CD14-positive monocyte (primary cell): Measurements from ENCODE around the gene SELENOO. TPM values are rescaled to one million over a fixed set of nuclear protein-coding genes. Genes with fewer than 3 reads are reported as not detected.
A peak's percentile ranks its signal among the peaks of the same experiment; 100 is the strongest.

Source experiments
- DNase-seq, 3 donors: peaks; one replicate each; pipeline ENCODE4 v3.0.0-alpha.2; 2011 to 2022
- H2AFZ ChIP-seq: 2 replicates; pipeline ENCODE4 v1.6.0; 2012; ENCODE audit warnings: mild to moderate bottlenecking, low read depth, low read length, inconsistent platforms; ENCODE audit not compliant: insufficient read depth, poor library complexity, severe bottlenecking
- H3K27ac ChIP-seq, 2 donors: 1 replicate in 1 of 2; 2 replicates in 1 of 2; pipeline ENCODE4 v1.5.1; 2012 to 2013; ENCODE audit warnings: low read length in 2 of 2, control low read depth in 1 of 2, inconsistent platforms in 1 of 2, low read depth in 1 of 2, mild to moderate bottlenecking in 1 of 2
- H3K27me3 ChIP-seq, 2 donors: one replicate each; pipeline versions ENCODE4 v1.6.0 to v1.6.1; 2011 to 2013; ENCODE audit warnings: low read length in 2 of 2; ENCODE audit not compliant: control insufficient read depth in 2 of 2, insufficient read depth in 2 of 2
- H3K36me3 ChIP-seq, 2 donors: replicated peaks in 1 of 2; 1 replicate in 1 of 2; 2 replicates in 1 of 2; pipeline versions ENCODE4 v1.5.1 to v1.6.1; 2012 to 2013; ENCODE audit warnings: low read length in 2 of 2, control low read depth in 1 of 2, inconsistent platforms in 1 of 2, mild to moderate bottlenecking in 1 of 2; ENCODE audit not compliant: insufficient read depth in 2 of 2, control insufficient read depth in 1 of 2
- H3K4me1 ChIP-seq, 2 donors: 1 replicate in 1 of 2; 2 replicates in 1 of 2; pipeline versions ENCODE4 v1.5.1 to v1.6.1; 2012 to 2013; ENCODE audit warnings: low read length in 2 of 2, control low read depth in 1 of 2, inconsistent platforms in 1 of 2, mild to moderate bottlenecking in 1 of 2, moderate library complexity in 1 of 2; ENCODE audit not compliant: insufficient read depth in 2 of 2, control insufficient read depth in 1 of 2
- H3K4me2 ChIP-seq: replicated peaks from 2 replicates; pipeline ENCODE3; 2012; ENCODE audit warnings: low read length, moderate library complexity, mild to moderate bottlenecking; ENCODE audit not compliant: poor library complexity, severe bottlenecking; ENCODE audit errors: extremely low read depth
- H3K4me3 ChIP-seq, 3 experiments: fragments of 200-600 bp in 1 of 3; sonication (generic) in 1 of 3; replicated peaks in 1 of 3; 1 replicate in 2 of 3; 2 replicates in 1 of 3; pipeline ENCODE4 v1.5.1; 2011 to 2013; ENCODE audit warnings: low read length in 3 of 3, mild to moderate bottlenecking in 3 of 3, control low read depth in 2 of 3, low read depth in 2 of 3, inconsistent platforms in 1 of 3, moderate library complexity in 1 of 3
- H3K79me2 ChIP-seq: 2 replicates; pipeline ENCODE4 v1.6.0; 2012; ENCODE audit warnings: mild to moderate bottlenecking, control low read depth, inconsistent platforms, low read length, moderate library complexity; ENCODE audit not compliant: insufficient read depth
- H3K9ac ChIP-seq: 2 replicates; pipeline ENCODE4 v1.6.0; 2017; ENCODE audit warnings: low read length, mild to moderate bottlenecking; ENCODE audit not compliant: insufficient read depth, poor library complexity, severe bottlenecking
- H3K9me3 ChIP-seq, 2 donors: replicated peaks in 1 of 2; 1 replicate in 1 of 2; 2 replicates in 1 of 2; pipeline versions ENCODE4 v1.5.1 to v1.6.1; 2012 to 2013; ENCODE audit warnings: low read length in 2 of 2, control low read depth in 1 of 2; ENCODE audit not compliant: control insufficient read depth in 1 of 2, insufficient read depth in 1 of 2
- H4K20me1 ChIP-seq: 2 replicates; pipeline ENCODE4 v1.6.0; 2012; ENCODE audit warnings: mild to moderate bottlenecking, low read length, control low read depth, moderate library complexity; ENCODE audit not compliant: insufficient read depth
- H3K27ac Mint-ChIP-seq, 7 donors: one replicate each; pipeline ENCODE4 v1.8.0; 2020; ENCODE audit warnings: mild to moderate bottlenecking in 7 of 7, mixed read lengths in 7 of 7, moderate library complexity in 6 of 7, inconsistent platforms in 2 of 7
- H3K27me3 Mint-ChIP-seq, 3 donors: one replicate each; pipeline ENCODE4 v1.8.0; 2021 to 2022; ENCODE audit warnings: low read depth in 3 of 3, mild to moderate bottlenecking in 3 of 3, mixed read lengths in 3 of 3, moderate library complexity in 3 of 3, inconsistent platforms in 1 of 3
- H3K36me3 Mint-ChIP-seq, 2 donors: one replicate each; pipeline ENCODE4 v1.8.0; 2020; ENCODE audit warnings: mixed read lengths in 2 of 2, inconsistent platforms in 1 of 2, mild to moderate bottlenecking in 1 of 2
- H3K4me1 Mint-ChIP-seq: one replicate; pipeline ENCODE4 v1.8.0; 2020; ENCODE audit warnings: mild to moderate bottlenecking, mixed read lengths
- H3K4me3 Mint-ChIP-seq, 2 donors: one replicate each; pipeline ENCODE4 v1.8.0; 2020; ENCODE audit warnings: mild to moderate bottlenecking in 2 of 2, mixed read lengths in 2 of 2, moderate library complexity in 1 of 2
- H3K9me3 Mint-ChIP-seq, 7 donors: one replicate each; pipeline ENCODE4 v1.8.0; 2020 to 2022; ENCODE audit warnings: mixed read lengths in 7 of 7, mild to moderate bottlenecking in 6 of 7, moderate library complexity in 6 of 7, inconsistent platforms in 2 of 7
- CTCF ChIP-seq: fragments of 200-600 bp; IDR thresholded peaks from one replicate; pipeline ENCODE4 v1.8.0; 2022; ENCODE audit warnings: antibody characterized with exemption, mild to moderate bottlenecking
- WGBS: methylation state at CpG from one replicate; pipeline ENCODE4 v1.1.5; 2013; ENCODE audit warnings: missing lambda C conversion rate; ENCODE audit not compliant: insufficient coverage; 5-methylcytosine and 5-hydroxymethylcytosine counted together
- intact Hi-C, 2 donors: fragments of 100-400 bp; cut with micrococcal nuclease; formaldehyde crosslinking; loops; one replicate each; pipeline versions ENCODE4 v1.15.0 to v1.15.1; 2023
- polyA plus RNA-seq, 3 donors: library from polyadenylated mRNA; depleted of rRNA in 1 of 3; unstranded in 2 of 3; stranded (reverse) in 1 of 3; fragments of 300-500 nt in 2 of 3; fragments of >200 nt in 1 of 3; fragmentation: Illumina TruSeq in 2 of 3; gene quantifications; 1 replicate in 2 of 3; 2 replicates in 1 of 3; pipeline ENCODE4 v1.2.3, GENCODE V29; 2012 to 2021

SELENOO gene
- polyA plus RNA-seq, 3 donors, result 2.7 to 76.9 (median 8.7) TPM

GRCh38 chr22:50171319-50171964, 29.4 kb upstream of the SELENOO start:
- WGBS, result 96% methylated on average over 11 of the region's 15 CpGs
- H3K79me2 ChIP-seq, result no peaks in the 10 kb centered on the region
- peaks cover 8 to 33% of the 10 kb centered on the region in 2 donors for H3K27me3 ChIP-seq
- intact Hi-C loops, result loop anchor here in 1 of 2 donors (5.0 kb wide), 1 partner anchor 36 kb away; no protein-coding TSS in a partner anchor
- TF ChIP-seq CTCF, result no peak
- no peaks in the 10 kb centered on the region for H3K9me3 ChIP-seq
- Mint-ChIP-seq H3K9me3 (peaks cover under 1 to 18% (median 4%) of the 10 kb centered on the region in 7 donors), H3K36me3 (peaks cover 4 to 6% of the 10 kb centered on the region in 2 donors), H3K27ac (peak overlapping the region in 1 of 7 donors; percentile 3), H3K4me1 (peaks cover 28% of the 10 kb centered on the region), H3K4me3 (peak overlapping the region; percentile 78 to 87), H3K27me3 (peaks cover 36 to 73% (median 38%) of the 10 kb centered on the region in 3 donors)
- H3K4me1 ChIP-seq, result peaks cover 13 to 33% of the 10 kb centered on the region in 2 donors
- peak overlapping the region in 1 of 3 experiments; percentile 62 for H3K4me3 ChIP-seq
- no peak overlapping the region for H2AFZ ChIP-seq
- no peaks in the 10 kb centered on the region for H4K20me1 ChIP-seq
- no peaks in the 10 kb centered on the region for H3K36me3 ChIP-seq
- peak overlapping the region; percentile 68 for H3K4me2 ChIP-seq
- no peak for DNase-seq
- H3K27ac ChIP-seq, result no peak overlapping the region
- no peak overlapping the region for H3K9ac ChIP-seq

GRCh38 chr22:50171965-50172421, 28.8 kb upstream of the SELENOO start:
- Histone ChIP-seq H3K79me2 (no peaks in the 10 kb centered on the region), H3K9ac (no peak overlapping the region), H3K4me2 (peak overlapping the region; percentile 68), H2AFZ (no peak overlapping the region), H3K4me1 (peaks cover 13 to 33% of the 10 kb centered on the region in 2 donors), H3K36me3 (no peaks in the 10 kb centered on the region), H3K27me3 (peaks cover 8 to 33% of the 10 kb centered on the region in 2 donors), H4K20me1 (no peaks in the 10 kb centered on the region), H3K4me3 (no peak overlapping the region), H3K9me3 (no peaks in the 10 kb centered on the region), H3K27ac (no peak overlapping the region)
- Mint-ChIP-seq H3K27ac (no peak overlapping the region), H3K27me3 (peaks cover 34 to 70% (median 39%) of the 10 kb centered on the region in 3 donors), H3K4me3 (peak overlapping the region; percentile 42 to 78), H3K36me3 (peaks cover 4 to 7% of the 10 kb centered on the region in 2 donors), H3K9me3 (peaks cover 1 to 18% (median 4%) of the 10 kb centered on the region in 7 donors), H3K4me1 (peaks cover 28% of the 10 kb centered on the region)
- intact Hi-C loops, result loop anchor here in 1 of 2 donors (2.0 to 5.0 kb wide), 2 partner anchors 15 to 35 kb away; no protein-coding TSS in a partner anchor
- 93% methylated on average over 13 of the region's 13 CpGs for WGBS
- no peak for DNase-seq
- no peak for TF ChIP-seq CTCF
